Ovary (tissue), 3 donors: ENCODE measurements around the gene KCNIP4.

ENCODE experiments used
- EP300 ChIP-seq: sonication (generic); formaldehyde crosslinking; IDR thresholded peaks from one replicate; pipeline ENCODE4 v1.6.1; 2017; ENCODE audit warnings: antibody characterized with exemption
- POLR2A ChIP-seq: fragments of 450-650 bp; IDR thresholded peaks from one replicate; pipeline ENCODE4 v1.6.1; 2017; ENCODE audit warnings: antibody characterized with exemption, mild to moderate bottlenecking, moderate library complexity
- TF ChIP-seq, protein P1 (sequence below), 3 donors: fragments of 450-650 bp in 2 of 3; fragments of 200-600 bp in 1 of 3; IDR thresholded peaks; one replicate each; pipeline versions ENCODE4 v1.5.1 to v1.8.0; 2016 to 2022; ENCODE audit warnings: antibody characterized with exemption in 3 of 3, mild to moderate bottlenecking in 1 of 3
- donor health status: DM: no; HTN: no; CAD: no.

DNA sequence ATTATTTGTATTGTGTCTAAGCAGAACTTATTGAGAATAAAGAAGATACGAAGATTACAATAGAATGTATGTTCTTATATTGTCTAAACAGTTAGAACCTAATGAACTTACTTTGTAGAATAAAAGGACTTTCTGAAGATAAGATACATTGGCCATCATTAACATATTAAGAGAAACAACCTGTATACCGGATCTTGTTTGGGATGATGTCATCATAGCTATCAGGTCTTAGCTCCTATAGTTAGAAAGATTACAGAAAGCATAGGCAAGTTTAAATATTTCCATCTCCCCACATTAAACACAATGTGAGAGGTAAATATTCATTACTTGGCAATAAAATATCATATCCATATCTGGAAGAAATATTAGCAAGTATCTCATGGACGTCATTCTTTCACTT lies 966.0 kb downstream of the KCNIP4 start:
- TF ChIP-seq, protein P1, sequence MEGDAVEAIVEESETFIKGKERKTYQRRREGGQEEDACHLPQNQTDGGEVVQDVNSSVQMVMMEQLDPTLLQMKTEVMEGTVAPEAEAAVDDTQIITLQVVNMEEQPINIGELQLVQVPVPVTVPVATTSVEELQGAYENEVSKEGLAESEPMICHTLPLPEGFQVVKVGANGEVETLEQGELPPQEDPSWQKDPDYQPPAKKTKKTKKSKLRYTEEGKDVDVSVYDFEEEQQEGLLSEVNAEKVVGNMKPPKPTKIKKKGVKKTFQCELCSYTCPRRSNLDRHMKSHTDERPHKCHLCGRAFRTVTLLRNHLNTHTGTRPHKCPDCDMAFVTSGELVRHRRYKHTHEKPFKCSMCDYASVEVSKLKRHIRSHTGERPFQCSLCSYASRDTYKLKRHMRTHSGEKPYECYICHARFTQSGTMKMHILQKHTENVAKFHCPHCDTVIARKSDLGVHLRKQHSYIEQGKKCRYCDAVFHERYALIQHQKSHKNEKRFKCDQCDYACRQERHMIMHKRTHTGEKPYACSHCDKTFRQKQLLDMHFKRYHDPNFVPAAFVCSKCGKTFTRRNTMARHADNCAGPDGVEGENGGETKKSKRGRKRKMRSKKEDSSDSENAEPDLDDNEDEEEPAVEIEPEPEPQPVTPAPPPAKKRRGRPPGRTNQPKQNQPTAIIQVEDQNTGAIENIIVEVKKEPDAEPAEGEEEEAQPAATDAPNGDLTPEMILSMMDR (IDR thresholded peaks at IDR 0.05), result no peak
- TF ChIP-seq POLR2A, result no peak
- TF ChIP-seq EP300, result no peak
